ENCODE results near the gene TTLL9. TPM values are rescaled to one million over a fixed set of nuclear protein-coding genes. Genes with fewer than 3 reads are reported as not detected.

Gene TTLL9
- total and polyA plus RNA-seq, 2 donors: 0.05 to 0.46 TPM

- WGBS: 14% methylated on average over 14 of the region's 14 CpGs
- no peaks in the 10 kb centered on the region for H3K9me3 ChIP-seq (ENCODE audit: control insufficient read depth in 2 of 2, insufficient read depth in 1 of 2, low read length in 1 of 2)
- DNase-seq (ENCODE audit: low read depth in 6 of 9, low spot score in 9 of 9): no peak
- H3K27me3 ChIP-seq (ENCODE audit: control insufficient read depth in 2 of 2, insufficient read depth in 1 of 2, low read length in 1 of 2): no peaks in the 10 kb centered on the region
- H3K4me1 ChIP-seq (ENCODE audit: control insufficient read depth in 2 of 2, insufficient read depth in 2 of 2, low read length in 2 of 2): peaks cover 0 to 3% of the 10 kb centered on the region in 2 donors
- H3K27ac ChIP-seq (ENCODE audit: low read depth in 1 of 2, low read length in 1 of 2): no peak overlapping the region
- no peaks in the 10 kb centered on the region for H3K36me3 ChIP-seq (ENCODE audit: control insufficient read depth in 2 of 2, insufficient read depth in 2 of 2, low read length in 1 of 2)
- H3K4me3 ChIP-seq (ENCODE audit: low read length in 2 of 2): no peak overlapping the region
Measured at GRCh38 chr20:31835977-31836852, 34.2 kb upstream of the TTLL9 start.

GRCh38 chr20:31836853-31837608, 33.4 kb upstream of the TTLL9 start:
- H3K36me3 ChIP-seq (ENCODE audit: control insufficient read depth in 2 of 2, insufficient read depth in 2 of 2, low read length in 1 of 2): no peaks in the 10 kb centered on the region
- 88% methylated on average over 5 of the region's 5 CpGs for WGBS
- peaks cover 0 to 3% of the 10 kb centered on the region in 2 donors for H3K4me1 ChIP-seq (ENCODE audit: control insufficient read depth in 2 of 2, insufficient read depth in 2 of 2, low read length in 2 of 2)
- no peaks in the 10 kb centered on the region for H3K9me3 ChIP-seq (ENCODE audit: control insufficient read depth in 2 of 2, insufficient read depth in 1 of 2, low read length in 1 of 2)
- DNase-seq (ENCODE audit: low read depth in 6 of 9, low spot score in 9 of 9): no peak
- no peak overlapping the region for H3K27ac ChIP-seq (ENCODE audit: low read depth in 1 of 2, low read length in 1 of 2)
- H3K4me3 ChIP-seq (ENCODE audit: low read length in 2 of 2): no peak overlapping the region
- no peaks in the 10 kb centered on the region for H3K27me3 ChIP-seq (ENCODE audit: control insufficient read depth in 2 of 2, insufficient read depth in 1 of 2, low read length in 1 of 2)

- DNase-seq (ENCODE audit: low read depth in 6 of 9, low spot score in 9 of 9): no peak
- no peak overlapping the region for H3K27ac ChIP-seq (ENCODE audit: low read depth in 1 of 2, low read length in 1 of 2)
- H3K4me3 ChIP-seq (ENCODE audit: low read length in 2 of 2): no peak overlapping the region
- peaks cover 0 to 7% of the 10 kb centered on the region in 2 donors for H3K4me1 ChIP-seq (ENCODE audit: control insufficient read depth in 2 of 2, insufficient read depth in 2 of 2, low read length in 2 of 2)
- H3K27me3 ChIP-seq (ENCODE audit: control insufficient read depth in 2 of 2, insufficient read depth in 1 of 2, low read length in 1 of 2): no peaks in the 10 kb centered on the region
- no peaks in the 10 kb centered on the region for H3K9me3 ChIP-seq (ENCODE audit: control insufficient read depth in 2 of 2, insufficient read depth in 1 of 2, low read length in 1 of 2)
- WGBS: 81% methylated on average over 3 of the region's 3 CpGs
- H3K36me3 ChIP-seq (ENCODE audit: control insufficient read depth in 2 of 2, insufficient read depth in 2 of 2, low read length in 1 of 2): no peaks in the 10 kb centered on the region
Measured at GRCh38 chr20:31837896-31838397, 32.5 kb upstream of the TTLL9 start.

GRCh38 chr20:31838646-31839292, 31.7 kb upstream of the TTLL9 start:
- Histone ChIP-seq H3K4me1 (ENCODE audit: control insufficient read depth in 2 of 2, insufficient read depth in 2 of 2, low read length in 2 of 2) (peaks cover 0 to 7% of the 10 kb centered on the region in 2 donors), H3K27me3 (ENCODE audit: control insufficient read depth in 2 of 2, insufficient read depth in 1 of 2, low read length in 1 of 2) (no peaks in the 10 kb centered on the region), H3K27ac (ENCODE audit: low read depth in 1 of 2, low read length in 1 of 2) (no peak overlapping the region), H3K36me3 (ENCODE audit: control insufficient read depth in 2 of 2, insufficient read depth in 2 of 2, low read length in 1 of 2) (no peaks in the 10 kb centered on the region), H3K9me3 (ENCODE audit: control insufficient read depth in 2 of 2, insufficient read depth in 1 of 2, low read length in 1 of 2) (no peaks in the 10 kb centered on the region), H3K4me3 (ENCODE audit: low read length in 2 of 2) (no peak overlapping the region)
- 92% methylated on average over 9 of the region's 9 CpGs for WGBS
- DNase-seq (ENCODE audit: low read depth in 6 of 9, low spot score in 9 of 9): no peak

GRCh38 chr20:31839782-31840487, 30.5 kb upstream of the TTLL9 start:
- Histone ChIP-seq H3K9me3 (ENCODE audit: control insufficient read depth in 2 of 2, insufficient read depth in 1 of 2, low read length in 1 of 2) (no peaks in the 10 kb centered on the region), H3K4me1 (ENCODE audit: control insufficient read depth in 2 of 2, insufficient read depth in 2 of 2, low read length in 2 of 2) (peaks cover 0 to 7% of the 10 kb centered on the region in 2 donors), H3K4me3 (ENCODE audit: low read length in 2 of 2) (no peak overlapping the region), H3K27me3 (ENCODE audit: control insufficient read depth in 2 of 2, insufficient read depth in 1 of 2, low read length in 1 of 2) (no peaks in the 10 kb centered on the region), H3K36me3 (ENCODE audit: control insufficient read depth in 2 of 2, insufficient read depth in 2 of 2, low read length in 1 of 2) (no peaks in the 10 kb centered on the region), H3K27ac (ENCODE audit: low read depth in 1 of 2, low read length in 1 of 2) (no peak overlapping the region)
- DNase-seq (ENCODE audit: low read depth in 6 of 9, low spot score in 9 of 9): no peak
- 87% methylated on average over 5 of the region's 5 CpGs for WGBS

GRCh38 chr20:31840906-31841816, 29.3 kb upstream of the TTLL9 start:
- H3K9me3 ChIP-seq (ENCODE audit: control insufficient read depth in 2 of 2, insufficient read depth in 1 of 2, low read length in 1 of 2): no peaks in the 10 kb centered on the region
- no peaks in the 10 kb centered on the region for H3K27me3 ChIP-seq (ENCODE audit: control insufficient read depth in 2 of 2, insufficient read depth in 1 of 2, low read length in 1 of 2)
- 90% methylated on average over 15 of the region's 15 CpGs for WGBS
- peaks cover 0 to 5% of the 10 kb centered on the region in 2 donors for H3K4me1 ChIP-seq (ENCODE audit: control insufficient read depth in 2 of 2, insufficient read depth in 2 of 2, low read length in 2 of 2)
- no peak overlapping the region for H3K4me3 ChIP-seq (ENCODE audit: low read length in 2 of 2)
- H3K27ac ChIP-seq (ENCODE audit: low read depth in 1 of 2, low read length in 1 of 2): no peak overlapping the region
- no peaks in the 10 kb centered on the region for H3K36me3 ChIP-seq (ENCODE audit: control insufficient read depth in 2 of 2, insufficient read depth in 2 of 2, low read length in 1 of 2)
- no peak for DNase-seq (ENCODE audit: low read depth in 6 of 9, low spot score in 9 of 9)

- Histone ChIP-seq H3K27ac (ENCODE audit: low read depth in 1 of 2, low read length in 1 of 2) (no peak overlapping the region), H3K36me3 (ENCODE audit: control insufficient read depth in 2 of 2, insufficient read depth in 2 of 2, low read length in 1 of 2) (no peaks in the 10 kb centered on the region), H3K27me3 (ENCODE audit: control insufficient read depth in 2 of 2, insufficient read depth in 1 of 2, low read length in 1 of 2) (no peaks in the 10 kb centered on the region), H3K4me3 (ENCODE audit: low read length in 2 of 2) (no peak overlapping the region), H3K9me3 (ENCODE audit: control insufficient read depth in 2 of 2, insufficient read depth in 1 of 2, low read length in 1 of 2) (no peaks in the 10 kb centered on the region), H3K4me1 (ENCODE audit: control insufficient read depth in 2 of 2, insufficient read depth in 2 of 2, low read length in 2 of 2) (peaks cover 0 to 4% of the 10 kb centered on the region in 2 donors)
- WGBS: 84% methylated on average over 8 of the region's 8 CpGs
- no peak for DNase-seq (ENCODE audit: low read depth in 6 of 9, low spot score in 9 of 9)
Measured at GRCh38 chr20:31841928-31842327, 28.5 kb upstream of the TTLL9 start.
